ENCODE measurements around the gene CHIT1. TPM values are rescaled to one million over a fixed set of nuclear protein-coding genes. Genes with fewer than 3 reads are reported as not detected.

The CHIT1 gene
- total and polyA plus RNA-seq, 9 of the 15 experiments (the other 6 are each of a cell fraction or from before 2014, with no cell fraction given), result not detected

DNA sequence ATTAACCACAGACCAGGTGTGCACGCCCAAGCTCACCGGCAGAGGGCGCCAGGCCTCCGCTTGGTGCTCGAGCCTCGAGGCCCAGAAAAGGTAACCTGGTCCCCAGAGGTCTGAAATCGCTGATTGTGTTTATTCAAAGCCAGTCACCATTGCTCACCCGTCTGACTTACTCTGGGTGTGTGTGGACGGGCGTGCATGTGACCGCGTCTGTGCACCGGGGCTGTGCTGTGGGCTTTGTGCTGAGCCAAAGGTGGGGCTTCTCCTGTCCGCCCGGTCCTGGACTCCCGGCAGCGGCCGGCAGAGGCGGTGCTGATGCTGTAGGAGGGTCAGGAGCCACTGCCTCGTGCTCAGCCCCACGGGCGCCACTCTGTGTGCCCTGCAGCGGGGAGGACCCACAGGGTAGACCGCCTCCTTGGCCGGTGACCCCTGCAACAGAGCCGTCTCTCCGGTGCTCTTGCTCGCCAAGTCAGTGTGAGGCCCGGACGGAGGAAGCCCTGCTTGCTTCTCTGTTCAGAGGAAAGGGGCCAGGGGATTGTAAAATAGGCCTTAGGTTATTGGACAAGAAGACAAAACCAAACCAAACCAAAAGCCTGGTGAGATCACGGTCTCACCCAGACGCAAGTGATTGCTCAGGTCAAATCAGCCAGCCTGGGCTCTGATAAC is 43.9 kb upstream of the CHIT1 start (continued):
- TF ChIP-seq ATF4 (CRISPR knock-in tag; IDR thresholded peaks at IDR 0.05) (no peak), NELFE (IDR thresholded peaks at IDR 0.05; ENCODE audit: insufficient read depth, insufficient read length) (no peak), ZNF79 (CRISPR knock-in tag; IDR thresholded peaks at IDR 0.05; ENCODE audit: low read depth) (no peak), GMEB1 (CRISPR knock-in tag; IDR thresholded peaks at IDR 0.05) (no peak), HINFP (tag; conservative IDR thresholded peaks at IDR 0.05; ENCODE audit: low read depth) (no peak), NEUROD1 (IDR thresholded peaks at IDR 0.05; ENCODE audit: borderline replicate concordance, low read depth, low read length, partially characterized antibody) (peak; percentile 56), KHSRP (IDR thresholded peaks at IDR 0.05) (no peak), TEAD2 (tag; IDR thresholded peaks at IDR 0.05) (no peak), POU5F1 (IDR thresholded peaks at IDR 0.05; ENCODE audit: borderline replicate concordance, low read depth, low read length, partially characterized antibody) (peak; percentile 52), NFE2L1 (tag; IDR thresholded peaks at IDR 0.05; ENCODE audit: borderline replicate concordance, low read depth) (no peak), ZNF551 (CRISPR knock-in tag; IDR thresholded peaks at IDR 0.05) (no peak), MXD1 (CRISPR knock-in tag; IDR thresholded peaks at IDR 0.05; ENCODE audit: borderline replicate concordance, poor library complexity, severe bottlenecking) (no peak), U2AF1 (optimal IDR thresholded peaks at IDR 0.05; ENCODE audit: low read depth, low read length) (no peak), ZNF263 (CRISPR knock-in tag; IDR thresholded peaks at IDR 0.05; ENCODE audit: borderline replicate concordance) (no peak; the same call in 1 of the 2 replicates), KLF13 (tag; IDR thresholded peaks at IDR 0.05; ENCODE audit: borderline replicate concordance, low read depth) (no peak), CTBP1 (IDR thresholded peaks at IDR 0.05; ENCODE audit: borderline replicate concordance) (peak; percentile 89), NCOA6 (IDR thresholded peaks at IDR 0.05) (no peak)
- TF ChIP-seq, protein P1, sequence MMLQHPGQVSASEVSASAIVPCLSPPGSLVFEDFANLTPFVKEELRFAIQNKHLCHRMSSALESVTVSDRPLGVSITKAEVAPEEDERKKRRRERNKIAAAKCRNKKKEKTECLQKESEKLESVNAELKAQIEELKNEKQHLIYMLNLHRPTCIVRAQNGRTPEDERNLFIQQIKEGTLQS (IDR thresholded peaks at IDR 0.05), result no peak
- TF ChIP-seq, protein P1 (CRISPR knock-in tag; conservative IDR thresholded peaks at IDR 0.05), result peak; percentile 71; the same call in 1 of the 2 replicates
- TF ChIP-seq, protein P2, sequence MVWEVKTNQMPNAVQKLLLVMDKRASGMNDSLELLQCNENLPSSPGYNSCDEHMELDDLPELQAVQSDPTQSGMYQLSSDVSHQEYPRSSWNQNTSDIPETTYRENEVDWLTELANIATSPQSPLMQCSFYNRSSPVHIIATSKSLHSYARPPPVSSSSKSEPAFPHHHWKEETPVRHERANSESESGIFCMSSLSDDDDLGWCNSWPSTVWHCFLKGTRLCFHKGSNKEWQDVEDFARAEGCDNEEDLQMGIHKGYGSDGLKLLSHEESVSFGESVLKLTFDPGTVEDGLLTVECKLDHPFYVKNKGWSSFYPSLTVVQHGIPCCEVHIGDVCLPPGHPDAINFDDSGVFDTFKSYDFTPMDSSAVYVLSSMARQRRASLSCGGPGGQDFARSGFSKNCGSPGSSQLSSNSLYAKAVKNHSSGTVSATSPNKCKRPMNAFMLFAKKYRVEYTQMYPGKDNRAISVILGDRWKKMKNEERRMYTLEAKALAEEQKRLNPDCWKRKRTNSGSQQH (CRISPR knock-in tag; IDR thresholded peaks at IDR 0.05), result no peak
